IPS-18c (cell line): ENCODE results near the gene OR5AN1.
"Not testable (repeated sequence)": the region's sequence is repeated elsewhere in the genome, so short reads cannot be mapped to it uniquely, and the experiment has no call there.

Experiments used
- H3K4me3 ChIP-seq: 2 replicates; pipeline ENCODE4 v1.7.0; 2013; ENCODE audit warnings: low read depth, mild to moderate bottlenecking, low read length, moderate library complexity; ENCODE audit not compliant: insufficient read depth
- H3K9me3 ChIP-seq: one replicate; pipeline ENCODE4 v1.6.1; 2013; ENCODE audit warnings: mild to moderate bottlenecking, low read length, moderate library complexity; ENCODE audit not compliant: control insufficient read depth, insufficient read depth

The OR5AN1 gene

GRCh38 chr11:59358595-59358994 is at the start of gene OR5AN1:
OR5AN1 (plus strand) TSS chr11:59358895; CDS start chr11:59364459, 5,564 bp downstream.
- H3K4me3 ChIP-seq, result no peak within 1 kb of the TSS

GRCh38 chr11:59335001-59335400 is 23.7 kb upstream of the OR5AN1 start:
- H3K9me3 ChIP-seq, result no peaks in the 10 kb centered on the region

More at GRCh38 chr11:59358595-59358994, at the start of gene OR5AN1:
- H3K9me3 ChIP-seq, result no peaks in the 10 kb centered on the region

GRCh38 chr11:59336176-59336575 is 22.5 kb upstream of the OR5AN1 start:
- Histone ChIP-seq H3K4me3 (no peak overlapping the region), H3K9me3 (no peaks in the 10 kb centered on the region)

More at GRCh38 chr11:59335001-59335400, 23.7 kb upstream of the OR5AN1 start:
- H3K4me3 ChIP-seq, result no peak overlapping the region

GRCh38 chr11:59336931-59337330 is 21.8 kb upstream of the OR5AN1 start:
- Histone ChIP-seq H3K9me3 (no peaks in the 10 kb centered on the region), H3K4me3 (no peak overlapping the region)

GRCh38 chr11:59349657-59350056 is 9.0 kb upstream of the OR5AN1 start:
- H3K9me3 ChIP-seq, H3K4me3 ChIP-seq: not testable (repeated sequence)

GRCh38 chr11:59355226-59355625 is 3.5 kb upstream of the OR5AN1 start:
- H3K4me3 ChIP-seq, result no peak overlapping the region
- H3K9me3 ChIP-seq, result peaks cover 4% of the 10 kb centered on the region

- Histone ChIP-seq H3K4me3 (no peak overlapping the region), H3K9me3 (no peaks in the 10 kb centered on the region)
Measured at GRCh38 chr11:59356561-59356960, 2.1 kb upstream of the OR5AN1 start.

GRCh38 chr11:59358020-59358419 is 675 bp upstream of the OR5AN1 start:
- no peak overlapping the region for H3K4me3 ChIP-seq
- H3K9me3 ChIP-seq, result no peaks in the 10 kb centered on the region

GRCh38 chr11:59365232-59366018 is 6.7 kb downstream of the OR5AN1 start:
- Histone ChIP-seq H3K9me3 (no peaks in the 10 kb centered on the region), H3K4me3 (no peak overlapping the region)

GRCh38 chr11:59368238-59369022 is 9.7 kb downstream of the OR5AN1 start:
- Histone ChIP-seq H3K4me3 (no peak overlapping the region), H3K9me3 (peaks cover 2% of the 10 kb centered on the region)

- not testable (repeated sequence) for H3K9me3 ChIP-seq, H3K4me3 ChIP-seq
Measured at GRCh38 chr11:59372324-59372723, 13.6 kb downstream of the OR5AN1 start.

GRCh38 chr11:59380263-59381059 is 21.8 kb downstream of the OR5AN1 start:
- no peaks in the 10 kb centered on the region for H3K9me3 ChIP-seq
- H3K4me3 ChIP-seq, result no peak overlapping the region

GRCh38 chr11:59394186-59394585 is 35.5 kb downstream of the OR5AN1 start:
- Histone ChIP-seq H3K9me3 (peaks cover 2% of the 10 kb centered on the region), H3K4me3 (no peak overlapping the region)

- Histone ChIP-seq H3K4me3 (no peak overlapping the region), H3K9me3 (peaks cover 4% of the 10 kb centered on the region)
Measured at GRCh38 chr11:59400461-59401261, 42.0 kb downstream of the OR5AN1 start.

- H3K4me3 ChIP-seq, result no peak overlapping the region
- peaks cover 4% of the 10 kb centered on the region for H3K9me3 ChIP-seq
Measured at GRCh38 chr11:59401262-59401552, 42.5 kb downstream of the OR5AN1 start.

- H3K4me3 ChIP-seq, result no peak overlapping the region
- peaks cover 4% of the 10 kb centered on the region for H3K9me3 ChIP-seq
Measured at GRCh38 chr11:59403546-59403945, 44.9 kb downstream of the OR5AN1 start.

GRCh38 chr11:59413646-59414045 is 55.0 kb downstream of the OR5AN1 start:
- H3K4me3 ChIP-seq, result no peak overlapping the region
- peaks cover 9% of the 10 kb centered on the region for H3K9me3 ChIP-seq
